HG02938 (cell line): ENCODE results near the gene NOD1.
"Not testable (repeated sequence)": the region's sequence is repeated elsewhere in the genome, so short reads cannot be mapped to it uniquely, and the experiment has no call there.

ENCODE experiments used
- ATAC-seq: cut with Tn5 transposase; IDR thresholded peaks from one replicate; pipeline ENCODE4 v1.9.1; 2021; ENCODE audit warnings: mild to moderate bottlenecking, moderate library complexity; ENCODE audit not compliant: unreplicated experiment

NOD1 gene

GRCh38 chr7:30421647-30422196 lies 56.9 kb downstream of the NOD1 start:
- ATAC-seq: no peak

GRCh38 chr7:30420662-30421061 lies 57.9 kb downstream of the NOD1 start:
- no peak for ATAC-seq

- ATAC-seq: not testable (repeated sequence)
Observed at GRCh38 chr7:30420080-30420479, 58.5 kb downstream of the NOD1 start.

- ATAC-seq: no peak
Observed at GRCh38 chr7:30413864-30414263, 64.7 kb downstream of the NOD1 start.

DNA sequence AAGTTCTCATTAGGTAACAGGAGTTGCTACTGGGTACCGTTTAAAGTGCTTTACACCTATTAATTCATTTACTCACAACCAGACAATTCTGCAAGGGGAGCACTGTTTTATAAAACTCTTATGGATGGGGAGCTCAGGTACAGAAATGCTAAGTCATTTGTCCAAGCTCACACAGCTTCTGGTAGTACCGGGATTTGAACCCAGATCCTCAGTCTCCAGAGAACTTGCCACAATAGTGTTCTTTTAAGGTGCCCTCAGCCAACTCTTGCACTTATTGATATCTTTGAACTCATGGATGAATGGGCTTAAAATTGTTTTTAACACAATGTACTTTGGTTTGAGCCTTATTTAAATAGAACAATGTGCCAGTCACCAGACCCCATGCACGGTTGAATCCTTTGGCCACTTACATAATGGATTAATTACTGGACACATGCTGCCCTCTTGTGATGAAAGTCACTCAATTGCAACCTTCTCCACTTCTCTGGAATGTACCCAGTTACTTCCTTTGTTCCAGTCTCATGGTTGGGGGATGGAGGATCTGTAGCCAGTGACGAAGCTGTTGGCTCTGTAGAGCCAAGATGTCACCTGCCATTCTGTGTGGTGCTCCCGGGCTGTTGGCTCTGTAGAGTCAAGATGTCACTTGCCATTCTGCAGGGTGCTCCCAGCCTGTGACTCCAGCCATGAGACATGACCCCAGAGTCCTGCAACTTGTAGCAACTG lies 65.6 kb downstream of the NOD1 start:
- no peak for ATAC-seq

GRCh38 chr7:30411897-30412296 lies 66.7 kb downstream of the NOD1 start:
- no peak for ATAC-seq

GRCh38 chr7:30411173-30411572 lies 67.4 kb downstream of the NOD1 start:
- no peak for ATAC-seq

GRCh38 chr7:30406664-30407425 lies 71.7 kb downstream of the NOD1 start:
- ATAC-seq: no peak

GRCh38 chr7:30405179-30405578 lies 73.4 kb downstream of the NOD1 start:
- no peak for ATAC-seq

DNA sequence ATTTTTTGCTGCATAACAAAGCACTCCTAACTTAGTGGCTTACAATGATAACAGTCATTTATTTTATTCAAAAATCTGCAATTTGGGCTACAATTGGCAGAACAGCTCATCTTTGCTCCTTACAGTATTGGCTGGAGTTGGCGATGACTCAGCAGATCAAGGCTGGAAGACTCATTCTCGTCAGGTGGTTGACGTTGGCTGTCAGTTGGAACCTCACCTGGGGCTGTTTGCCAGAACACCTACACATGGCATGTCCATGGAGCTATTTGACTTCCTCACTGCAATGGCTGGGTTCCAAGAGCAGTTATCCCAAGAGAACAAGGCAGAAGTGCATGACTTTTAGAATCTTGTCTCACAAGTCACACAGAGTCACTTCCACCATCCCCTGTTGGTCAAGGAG lies 75.1 kb downstream of the NOD1 start:
- ATAC-seq: no peak

- no peak for ATAC-seq
Observed at GRCh38 chr7:30396389-30396788, 82.2 kb downstream of the NOD1 start.

DNA sequence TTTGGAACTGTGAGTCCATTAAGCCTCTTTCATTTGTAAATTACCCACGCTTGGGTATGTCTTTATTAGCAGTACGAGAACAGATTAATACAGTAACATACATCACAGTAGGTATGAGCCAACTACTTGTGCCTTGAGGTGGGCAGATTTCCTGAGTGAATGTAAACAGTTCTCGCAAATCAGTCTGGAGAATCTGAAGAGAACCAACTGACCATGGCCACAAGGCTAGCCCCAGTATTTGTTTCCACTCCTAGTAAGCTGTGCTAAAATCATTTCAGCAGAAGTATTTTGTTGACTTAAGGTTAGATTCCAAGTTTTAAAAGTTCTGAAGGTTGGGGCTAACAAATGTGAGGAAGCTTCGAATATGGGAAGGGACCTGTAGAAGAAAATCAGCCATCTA lies 82.9 kb downstream of the NOD1 start:
- no peak for ATAC-seq

DNA sequence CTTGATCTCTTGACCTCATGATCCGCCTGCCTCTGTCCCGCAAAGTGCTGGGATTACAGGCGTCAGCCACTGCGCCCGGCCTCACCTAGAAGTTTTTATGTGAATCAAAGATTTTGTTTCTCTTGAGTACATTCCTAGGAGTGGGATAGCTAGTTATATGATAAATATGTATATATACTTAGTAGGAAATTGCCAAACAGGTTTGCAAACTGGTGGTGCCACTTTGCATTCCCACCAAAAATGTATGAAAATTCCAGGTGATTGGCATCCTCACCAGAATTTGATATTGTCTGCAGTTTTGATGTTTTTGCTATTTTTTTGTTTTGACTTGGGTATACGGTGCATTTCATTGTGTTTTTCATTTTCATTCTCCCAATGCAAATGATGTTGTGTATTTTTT lies 86.8 kb downstream of the NOD1 start:
- ATAC-seq: no peak

- no peak for ATAC-seq
Observed at GRCh38 chr7:30390736-30391636, 87.6 kb downstream of the NOD1 start.

GRCh38 chr7:30389791-30390190 lies 88.8 kb downstream of the NOD1 start:
- no peak for ATAC-seq

DNA sequence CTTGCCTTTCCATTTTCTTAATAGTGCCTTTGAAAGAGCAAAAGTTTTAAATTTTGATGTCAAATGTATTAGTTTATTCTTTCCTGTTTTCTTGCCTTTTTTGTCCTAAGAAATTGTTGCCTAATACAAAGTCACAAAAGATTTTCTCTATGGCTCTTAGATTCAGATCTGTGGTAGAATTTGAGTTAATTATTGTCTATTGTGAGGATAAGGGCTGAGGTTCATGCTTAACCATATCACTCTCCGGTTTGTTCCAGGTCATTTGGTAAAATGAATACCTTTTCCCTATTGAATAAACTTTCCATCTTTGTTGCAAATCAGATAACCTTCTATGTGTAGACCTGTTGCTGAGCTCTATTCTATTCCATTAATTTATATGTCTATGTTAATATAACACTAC lies 96.0 kb downstream of the NOD1 start:
- ATAC-seq: no peak

DNA sequence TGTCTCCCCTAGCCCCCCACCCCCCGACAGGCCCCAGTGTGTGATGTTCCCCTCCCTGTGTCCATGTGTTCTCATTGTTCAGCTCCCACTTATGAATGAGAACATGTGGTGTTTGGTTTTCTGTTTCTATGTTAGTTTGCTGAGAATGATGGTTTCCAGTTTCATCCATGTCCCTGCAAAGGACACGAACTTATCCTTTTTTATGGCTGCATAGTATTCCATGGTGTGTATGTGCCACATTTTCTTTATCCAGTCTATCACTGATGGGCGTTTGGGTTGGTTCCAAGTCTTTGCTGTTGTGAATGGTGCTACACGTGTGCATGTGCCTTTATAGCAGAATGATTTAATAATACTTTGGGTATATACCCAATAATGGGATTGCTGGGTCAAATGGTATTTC lies 97.8 kb downstream of the NOD1 start:
- not testable (repeated sequence) for ATAC-seq

GRCh38 chr7:30380294-30380693 lies 98.3 kb downstream of the NOD1 start:
- no peak for ATAC-seq

GRCh38 chr7:30379741-30380140 lies 98.8 kb downstream of the NOD1 start:
- no peak for ATAC-seq

DNA sequence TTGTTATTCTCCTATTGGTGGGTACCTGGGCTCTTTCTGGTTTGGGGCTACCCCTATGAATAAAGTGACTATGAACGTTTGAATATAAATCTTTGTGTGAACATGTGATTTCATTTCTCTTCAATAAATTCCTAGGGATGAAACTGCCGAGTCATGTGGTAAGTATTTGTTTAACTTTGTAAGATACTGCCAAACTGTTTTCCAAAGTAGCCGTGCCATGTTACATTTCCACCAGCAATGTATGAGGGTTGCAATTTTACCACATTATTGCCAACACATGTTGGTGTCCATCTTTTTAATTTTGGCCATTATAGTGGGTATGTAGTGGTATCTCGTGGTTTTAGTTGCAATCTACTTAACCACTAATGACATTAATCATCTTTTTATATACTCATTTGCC lies 99.5 kb downstream of the NOD1 start:
- ATAC-seq: no peak

DNA sequence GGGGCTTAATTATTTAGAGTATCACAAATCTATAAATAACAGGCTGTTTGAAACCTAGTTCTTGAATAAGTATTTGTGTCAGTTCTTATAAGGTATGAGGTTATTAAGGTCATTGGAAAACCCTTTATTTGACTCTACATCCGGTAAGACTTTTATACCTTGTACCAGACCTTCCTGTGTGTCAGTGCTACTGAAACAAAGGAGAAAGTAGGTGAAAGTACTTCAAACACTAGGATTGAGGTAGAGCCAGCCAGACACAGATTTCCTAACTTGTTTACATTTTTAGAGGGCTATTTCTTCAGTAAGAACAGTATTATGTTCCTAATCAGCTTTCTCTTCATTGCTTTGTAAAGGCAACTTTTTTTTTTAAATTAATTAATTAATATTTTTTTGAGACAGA lies 100.3 kb downstream of the NOD1 start:
- no peak for ATAC-seq
